Suprapubic skin (tissue), 4 donors: ENCODE results near the gene NPDC1. TPM values are rescaled to one million over a fixed set of nuclear protein-coding genes. Genes with fewer than 3 reads are reported as not detected.

Experiments
- DNase-seq, 2 donors: peaks; one replicate each; pipeline ENCODE4 v3.0.0-alpha.2; 2019; ENCODE audit warnings: low spot score in 2 of 2
- H3K27ac ChIP-seq: fragments of 200-600 bp; sonication (generic); one replicate; pipeline ENCODE4 v1.5.1; 2019
- H3K27me3 ChIP-seq: fragments of 200-600 bp; sonication (generic); one replicate; pipeline ENCODE4 v1.5.1; 2019
- H3K36me3 ChIP-seq: fragments of 200-600 bp; sonication (generic); one replicate; pipeline ENCODE4 v1.5.1; 2019
- H3K4me1 ChIP-seq: fragments of 200-600 bp; sonication (generic); one replicate; pipeline ENCODE4 v1.5.1; 2019
- H3K4me3 ChIP-seq: fragments of 200-600 bp; sonication (generic); one replicate; pipeline ENCODE4 v1.5.1; 2019; ENCODE audit warnings: mild to moderate bottlenecking
- H3K9me3 ChIP-seq: fragments of 200-600 bp; sonication (generic); one replicate; pipeline ENCODE4 v1.5.1; 2019
- CTCF ChIP-seq, 2 donors: fragments of 200-600 bp in 1 of 2; fragments of 450-650 bp in 1 of 2; sonication (generic) in 1 of 2; IDR thresholded peaks; one replicate each; pipeline ENCODE4 v1.5.1; 2016 to 2019; ENCODE audit warnings: antibody characterized with exemption in 2 of 2, mild to moderate bottlenecking in 1 of 2, moderate library complexity in 1 of 2
- EP300 ChIP-seq: sonication (generic); formaldehyde crosslinking; IDR thresholded peaks from one replicate; pipeline ENCODE4 v1.6.1; 2017; ENCODE audit warnings: antibody characterized with exemption
- POLR2A ChIP-seq, 2 donors: fragments of 450-650 bp; IDR thresholded peaks; one replicate each; pipeline ENCODE4 v1.6.1; 2017; ENCODE audit warnings: antibody characterized with exemption in 2 of 2, mild to moderate bottlenecking in 2 of 2, moderate library complexity in 2 of 2
- POLR2AphosphoS5 ChIP-seq, 3 donors: sonication (generic); formaldehyde crosslinking; IDR thresholded peaks; one replicate each; pipeline ENCODE4 v1.6.1; 2017; ENCODE audit warnings: antibody characterized with exemption in 3 of 3
- WGBS: methylation state at CpG from one replicate; pipeline ENCODE4 v1.1.5; 2018; 5-methylcytosine and 5-hydroxymethylcytosine counted together
- total RNA-seq, 4 donors: library from RNA; depleted of rRNA; stranded (reverse); fragments of >200 nt; gene quantifications; one replicate each; pipeline ENCODE4 v1.1.0, GENCODE V29; 2016

NPDC1 gene
- total RNA-seq, 4 donors from 2014 or later: 22.2 to 64.0 (median 47.3) TPM

GRCh38 chr9:137026384-137026783 lies 19.6 kb downstream of the NPDC1 start:
- peaks cover 45% of the 10 kb centered on the region for H3K4me1 ChIP-seq
- no peaks in the 10 kb centered on the region for H3K9me3 ChIP-seq
- no peaks in the 10 kb centered on the region for H3K27me3 ChIP-seq
- no peak overlapping the region for H3K27ac ChIP-seq
- no peak for TF ChIP-seq EP300
- no peak for TF ChIP-seq CTCF (IDR thresholded peaks at IDR 0.05)
- TF ChIP-seq POLR2A (IDR thresholded peaks at IDR 0.05): no peak
- TF ChIP-seq POLR2AphosphoS5 (IDR thresholded peaks at IDR 0.05): no peak
- H3K4me3 ChIP-seq: no peak overlapping the region
- no peak for DNase-seq
- WGBS: 100% methylated on average over 1 of the region's 2 CpGs
- H3K36me3 ChIP-seq: no peaks in the 10 kb centered on the region

- Histone ChIP-seq H3K27me3 (no peaks in the 10 kb centered on the region), H3K4me1 (peaks cover 41% of the 10 kb centered on the region), H3K4me3 (no peak overlapping the region), H3K27ac (no peak overlapping the region), H3K9me3 (no peaks in the 10 kb centered on the region), H3K36me3 (peaks cover 2% of the 10 kb centered on the region)
- 18% methylated on average over 9 of the region's 21 CpGs for WGBS
- no peak for DNase-seq
- TF ChIP-seq POLR2AphosphoS5 (IDR thresholded peaks at IDR 0.05): no peak
- TF ChIP-seq CTCF (IDR thresholded peaks at IDR 0.05): no peak
- no peak for TF ChIP-seq EP300
- no peak for TF ChIP-seq POLR2A (IDR thresholded peaks at IDR 0.05)
Observed at GRCh38 chr9:137025517-137025966, 20.4 kb downstream of the NPDC1 start.

- H3K27me3 ChIP-seq: no peaks in the 10 kb centered on the region
- no peak for DNase-seq
- no peaks in the 10 kb centered on the region for H3K9me3 ChIP-seq
- H3K4me1 ChIP-seq: peaks cover 27% of the 10 kb centered on the region
- no peak overlapping the region for H3K27ac ChIP-seq
- 83% methylated on average over 15 of the region's 15 CpGs for WGBS
- H3K36me3 ChIP-seq: peaks cover 10% of the 10 kb centered on the region
- TF ChIP-seq POLR2A (IDR thresholded peaks at IDR 0.05): no peak
- TF ChIP-seq EP300: no peak
- no peak for TF ChIP-seq CTCF (IDR thresholded peaks at IDR 0.05)
- no peak for TF ChIP-seq POLR2AphosphoS5 (IDR thresholded peaks at IDR 0.05)
- H3K4me3 ChIP-seq: no peak overlapping the region
Observed at GRCh38 chr9:137023583-137023991, 22.4 kb downstream of the NPDC1 start.

GRCh38 chr9:137023157-137023556 lies 22.8 kb downstream of the NPDC1 start:
- Histone ChIP-seq H3K27ac (no peak overlapping the region), H3K4me3 (no peak overlapping the region), H3K9me3 (no peaks in the 10 kb centered on the region), H3K4me1 (peaks cover 24% of the 10 kb centered on the region), H3K27me3 (no peaks in the 10 kb centered on the region), H3K36me3 (peaks cover 12% of the 10 kb centered on the region)
- 75% methylated on average over 6 of the region's 7 CpGs for WGBS
- DNase-seq: no peak
- TF ChIP-seq POLR2AphosphoS5 (IDR thresholded peaks at IDR 0.05): no peak
- TF ChIP-seq CTCF (IDR thresholded peaks at IDR 0.05): no peak
- TF ChIP-seq EP300: no peak
- TF ChIP-seq POLR2A (IDR thresholded peaks at IDR 0.05): no peak

- H3K4me3 ChIP-seq: no peak overlapping the region
- H3K27ac ChIP-seq: no peak overlapping the region
- H3K36me3 ChIP-seq: peaks cover 17% of the 10 kb centered on the region
- no peak for TF ChIP-seq POLR2A (IDR thresholded peaks at IDR 0.05)
- no peak for TF ChIP-seq EP300
- TF ChIP-seq POLR2AphosphoS5 (IDR thresholded peaks at IDR 0.05): no peak
- TF ChIP-seq CTCF (IDR thresholded peaks at IDR 0.05): no peak
- WGBS: 91% methylated on average over 19 of the region's 23 CpGs
- H3K9me3 ChIP-seq: no peaks in the 10 kb centered on the region
- H3K4me1 ChIP-seq: peaks cover 23% of the 10 kb centered on the region
- H3K27me3 ChIP-seq: no peaks in the 10 kb centered on the region
- DNase-seq: no peak
Observed at GRCh38 chr9:137022662-137023008, 23.3 kb downstream of the NPDC1 start.
